ENCODE data around the gene ZC3H18.

DNA sequence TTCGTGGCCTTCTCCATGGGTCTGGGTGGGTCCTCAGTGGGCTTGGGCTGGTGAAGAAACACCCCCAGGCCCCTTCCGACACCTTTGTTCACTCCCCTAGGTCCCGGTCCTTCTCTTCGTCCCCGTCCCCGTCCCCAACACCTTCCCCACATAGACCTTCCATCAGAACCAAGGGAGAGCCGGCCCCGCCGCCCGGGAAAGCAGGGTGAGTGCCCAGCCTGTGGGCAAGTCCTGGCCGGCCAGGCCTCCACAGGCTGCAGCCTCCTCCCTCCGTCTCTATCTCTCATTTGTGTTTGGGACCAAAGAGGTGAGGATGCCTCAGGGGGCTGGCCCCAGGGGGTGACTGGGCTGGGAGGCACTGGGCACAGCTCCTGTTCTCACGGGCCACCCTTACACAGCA is 53.7 kb downstream of the ZC3H18 start:
- TF ChIP-seq EP300 (IDR thresholded peaks at IDR 0.05) (no peak), POLR2A (IDR thresholded peaks at IDR 0.05) (no peak)
- TF ChIP-seq, protein P1, sequence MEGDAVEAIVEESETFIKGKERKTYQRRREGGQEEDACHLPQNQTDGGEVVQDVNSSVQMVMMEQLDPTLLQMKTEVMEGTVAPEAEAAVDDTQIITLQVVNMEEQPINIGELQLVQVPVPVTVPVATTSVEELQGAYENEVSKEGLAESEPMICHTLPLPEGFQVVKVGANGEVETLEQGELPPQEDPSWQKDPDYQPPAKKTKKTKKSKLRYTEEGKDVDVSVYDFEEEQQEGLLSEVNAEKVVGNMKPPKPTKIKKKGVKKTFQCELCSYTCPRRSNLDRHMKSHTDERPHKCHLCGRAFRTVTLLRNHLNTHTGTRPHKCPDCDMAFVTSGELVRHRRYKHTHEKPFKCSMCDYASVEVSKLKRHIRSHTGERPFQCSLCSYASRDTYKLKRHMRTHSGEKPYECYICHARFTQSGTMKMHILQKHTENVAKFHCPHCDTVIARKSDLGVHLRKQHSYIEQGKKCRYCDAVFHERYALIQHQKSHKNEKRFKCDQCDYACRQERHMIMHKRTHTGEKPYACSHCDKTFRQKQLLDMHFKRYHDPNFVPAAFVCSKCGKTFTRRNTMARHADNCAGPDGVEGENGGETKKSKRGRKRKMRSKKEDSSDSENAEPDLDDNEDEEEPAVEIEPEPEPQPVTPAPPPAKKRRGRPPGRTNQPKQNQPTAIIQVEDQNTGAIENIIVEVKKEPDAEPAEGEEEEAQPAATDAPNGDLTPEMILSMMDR (IDR thresholded peaks at IDR 0.05) = no peak
